ENCODE measurements around the gene CDKN1A.

The CDKN1A gene

GRCh38 chr6:36712816-36713215 lies 34.3 kb downstream of the CDKN1A start:
- no peak overlapping the region for H3K27ac ChIP-seq (ENCODE audit: low read depth, low read length, poor library complexity, severe bottlenecking)
- no peak overlapping the region for H3K9ac ChIP-seq (ENCODE audit: low read length)
- no peak overlapping the region for H2AFZ ChIP-seq (ENCODE audit: low read length)
- no peak overlapping the region for H3K4me3 ChIP-seq (ENCODE audit: low read depth, low read length, poor library complexity, severe bottlenecking)
- no peaks in the 10 kb centered on the region for H3K4me1 ChIP-seq (ENCODE audit: insufficient read depth, low read length, severe bottlenecking)
- TF ChIP-seq EZH2 (IDR thresholded peaks at IDR 0.05; ENCODE audit: borderline replicate concordance, low read length), result no peak
- H3K79me2 ChIP-seq (ENCODE audit: insufficient read depth, low read length), result no peaks in the 10 kb centered on the region
- no peaks in the 10 kb centered on the region for H3K9me3 ChIP-seq (ENCODE audit: low read length)
- H3K4me2 ChIP-seq (ENCODE audit: low read length), result no peak overlapping the region
- H4K20me1 ChIP-seq (ENCODE audit: insufficient read depth, low read length), result no peaks in the 10 kb centered on the region
- H3K27me3 ChIP-seq (ENCODE audit: insufficient read depth, low read length), result no peaks in the 10 kb centered on the region
- H3F3A ChIP-seq (ENCODE audit: insufficient read depth, low read length), result no peaks in the 10 kb centered on the region
- no peaks in the 10 kb centered on the region for H3K9me2 ChIP-seq (ENCODE audit: low read depth, low read length)
- no peaks in the 10 kb centered on the region for H3K36me3 ChIP-seq (ENCODE audit: insufficient read depth, low read length)

GRCh38 chr6:36713846-36714245 lies 35.3 kb downstream of the CDKN1A start:
- no peaks in the 10 kb centered on the region for H3K4me1 ChIP-seq (ENCODE audit: insufficient read depth, low read length, severe bottlenecking)
- no peaks in the 10 kb centered on the region for H4K20me1 ChIP-seq (ENCODE audit: insufficient read depth, low read length)
- no peaks in the 10 kb centered on the region for H3K36me3 ChIP-seq (ENCODE audit: insufficient read depth, low read length)
- H3K9me2 ChIP-seq (ENCODE audit: low read depth, low read length), result no peaks in the 10 kb centered on the region
- no peak overlapping the region for H2AFZ ChIP-seq (ENCODE audit: low read length)
- H3K9ac ChIP-seq (ENCODE audit: low read length), result no peak overlapping the region
- no peak overlapping the region for H3K27ac ChIP-seq (ENCODE audit: low read depth, low read length, poor library complexity, severe bottlenecking)
- no peak overlapping the region for H3K4me2 ChIP-seq (ENCODE audit: low read length)
- no peak for TF ChIP-seq EZH2 (IDR thresholded peaks at IDR 0.05; ENCODE audit: borderline replicate concordance, low read length)
- no peaks in the 10 kb centered on the region for H3K79me2 ChIP-seq (ENCODE audit: insufficient read depth, low read length)
- H3F3A ChIP-seq (ENCODE audit: insufficient read depth, low read length), result no peaks in the 10 kb centered on the region
- no peaks in the 10 kb centered on the region for H3K9me3 ChIP-seq (ENCODE audit: low read length)
- no peak overlapping the region for H3K4me3 ChIP-seq (ENCODE audit: low read depth, low read length, poor library complexity, severe bottlenecking)
- no peaks in the 10 kb centered on the region for H3K27me3 ChIP-seq (ENCODE audit: insufficient read depth, low read length)

GRCh38 chr6:36714511-36714910 lies 36.0 kb downstream of the CDKN1A start:
- Histone ChIP-seq H3F3A (ENCODE audit: insufficient read depth, low read length) (no peaks in the 10 kb centered on the region), H3K4me3 (ENCODE audit: low read depth, low read length, poor library complexity, severe bottlenecking) (no peak overlapping the region), H2AFZ (ENCODE audit: low read length) (no peak overlapping the region), H3K36me3 (ENCODE audit: insufficient read depth, low read length) (no peaks in the 10 kb centered on the region), H4K20me1 (ENCODE audit: insufficient read depth, low read length) (no peaks in the 10 kb centered on the region), H3K27ac (ENCODE audit: low read depth, low read length, poor library complexity, severe bottlenecking) (no peak overlapping the region), H3K9ac (ENCODE audit: low read length) (no peak overlapping the region), H3K4me2 (ENCODE audit: low read length) (no peak overlapping the region), H3K9me3 (ENCODE audit: low read length) (no peaks in the 10 kb centered on the region), H3K79me2 (ENCODE audit: insufficient read depth, low read length) (no peaks in the 10 kb centered on the region), H3K4me1 (ENCODE audit: insufficient read depth, low read length, severe bottlenecking) (no peaks in the 10 kb centered on the region), H3K9me2 (ENCODE audit: low read depth, low read length) (no peaks in the 10 kb centered on the region), H3K27me3 (ENCODE audit: insufficient read depth, low read length) (no peaks in the 10 kb centered on the region)
- TF ChIP-seq EZH2 (IDR thresholded peaks at IDR 0.05; ENCODE audit: borderline replicate concordance, low read length), result no peak
- no peak for TF ChIP-seq CTCF (IDR thresholded peaks at IDR 0.05; ENCODE audit: low read length)

GRCh38 chr6:36715469-36715868 lies 37.0 kb downstream of the CDKN1A start:
- Histone ChIP-seq H3K4me3 (ENCODE audit: low read depth, low read length, poor library complexity, severe bottlenecking) (no peak overlapping the region), H4K20me1 (ENCODE audit: insufficient read depth, low read length) (no peaks in the 10 kb centered on the region), H2AFZ (ENCODE audit: low read length) (no peak overlapping the region), H3K27ac (ENCODE audit: low read depth, low read length, poor library complexity, severe bottlenecking) (no peak overlapping the region), H3F3A (ENCODE audit: insufficient read depth, low read length) (no peaks in the 10 kb centered on the region), H3K4me2 (ENCODE audit: low read length) (no peak overlapping the region), H3K27me3 (ENCODE audit: insufficient read depth, low read length) (no peaks in the 10 kb centered on the region), H3K4me1 (ENCODE audit: insufficient read depth, low read length, severe bottlenecking) (peaks cover 8% of the 10 kb centered on the region), H3K9me3 (ENCODE audit: low read length) (no peaks in the 10 kb centered on the region), H3K79me2 (ENCODE audit: insufficient read depth, low read length) (no peaks in the 10 kb centered on the region), H3K9ac (ENCODE audit: low read length) (no peak overlapping the region), H3K36me3 (ENCODE audit: insufficient read depth, low read length) (no peaks in the 10 kb centered on the region), H3K9me2 (ENCODE audit: low read depth, low read length) (no peaks in the 10 kb centered on the region)
- TF ChIP-seq CTCF (IDR thresholded peaks at IDR 0.05; ENCODE audit: low read length), result no peak
- TF ChIP-seq EZH2 (IDR thresholded peaks at IDR 0.05; ENCODE audit: borderline replicate concordance, low read length), result no peak
